ENCODE measurements around the gene HDAC10. TPM values are rescaled to one million over a fixed set of nuclear protein-coding genes. Genes with fewer than 3 reads are reported as not detected.

The HDAC10 gene
- total and polyA plus RNA-seq, 10 of the 15 experiments (the other 5 are each of a cell fraction or from before 2014, with no cell fraction given), result 0.26 to 48.6 (median 5.0) TPM

- H4K20me1 ChIP-seq (ENCODE audit: control insufficient read depth, insufficient read depth), result no peaks in the 10 kb centered on the region
- in situ Hi-C loops (cut with MboI) (no loop called here), intact Hi-C loops (cut with micrococcal nuclease; ENCODE audit: unreplicated experiment) (loop anchor here (10.0 kb wide), 1 partner anchor 261 kb away; no protein-coding TSS in a partner anchor)
- TF ChIP-seq POLR2AphosphoS5 (IDR thresholded peaks at IDR 0.05; ENCODE audit: low read length) (peak; percentile 19; the same call in 1 of the 2 replicates), POLR2A (IDR thresholded peaks at IDR 0.05; ENCODE audit: low read depth, low read length) (peak; percentile 27; the same call in 1 of the 2 replicates)
- TF ChIP-seq, protein P1, sequence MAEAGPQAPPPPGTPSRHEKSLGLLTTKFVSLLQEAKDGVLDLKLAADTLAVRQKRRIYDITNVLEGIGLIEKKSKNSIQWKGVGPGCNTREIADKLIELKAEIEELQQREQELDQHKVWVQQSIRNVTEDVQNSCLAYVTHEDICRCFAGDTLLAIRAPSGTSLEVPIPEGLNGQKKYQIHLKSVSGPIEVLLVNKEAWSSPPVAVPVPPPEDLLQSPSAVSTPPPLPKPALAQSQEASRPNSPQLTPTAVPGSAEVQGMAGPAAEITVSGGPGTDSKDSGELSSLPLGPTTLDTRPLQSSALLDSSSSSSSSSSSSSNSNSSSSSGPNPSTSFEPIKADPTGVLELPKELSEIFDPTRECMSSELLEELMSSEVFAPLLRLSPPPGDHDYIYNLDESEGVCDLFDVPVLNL (IDR thresholded peaks at IDR 0.05; ENCODE audit: low read depth, low read length), result no peak
- H3K4me1 ChIP-seq (ENCODE audit: control insufficient read depth, insufficient read depth, low read length), result peaks cover 43% of the 10 kb centered on the region
- no peak for ATAC-seq
- H3K36me3 ChIP-seq (ENCODE audit: control insufficient read depth in 2 of 2, insufficient read depth in 2 of 2, low read length in 1 of 2), result peaks cover 0 to 45% of the 10 kb centered on the region in 2 experiments; a peak in 3 of 4 replicates
- DNase-seq (ENCODE audit: low read depth, low spot score), result no peak
- no peak for FAIRE-seq
- H3K79me2 ChIP-seq (ENCODE audit: control insufficient read depth, insufficient read depth, low read length), result peaks cover 29% of the 10 kb centered on the region
- ChIA-PET RAD21 (ENCODE audit: unreplicated experiment) (interaction anchor here (1.5 kb wide), 1 partner anchor 9 kb away, joined by 3 read pairs; no protein-coding TSS in a partner anchor), CTCF (interaction anchor here (1.2 kb wide), 1 partner anchor 23 kb away, joined by 3 read pairs; no protein-coding TSS in a partner anchor), POLR2A (no interaction called here), SMC1A (ENCODE audit: uncharacterized antibody, unreplicated experiment) (no interaction called here)
- H3K9me3 ChIP-seq (replicated peaks; ENCODE audit: control insufficient read depth, insufficient read depth, low read length), result no peaks in the 10 kb centered on the region
- H3K27ac ChIP-seq (ENCODE audit: control insufficient read depth, insufficient read depth), result 0 out of 2 replicates have a peak overlapping the region, but pooled peaks have one; percentile 7
- no peak overlapping the region for H3K9ac ChIP-seq (ENCODE audit: control insufficient read depth, insufficient read depth, low read length)
- no TSS peak for BruUV-seq (replicated peaks)
- no peak overlapping the region for H3K4me3 ChIP-seq
- H3K27me3 ChIP-seq (replicated peaks in 1 of 2; ENCODE audit: control insufficient read depth in 2 of 2, insufficient read depth in 2 of 2, low read length in 1 of 2), result no peaks in the 10 kb centered on the region
- WGBS (ENCODE audit: insufficient coverage, insufficient replicate concordance, low lambda C conversion rate, missing lambda C conversion rate), result 85% methylated on average over 8 of the region's 18 CpGs
- H2AFZ ChIP-seq (ENCODE audit: control insufficient read depth, low read depth, low read length), result no peak overlapping the region
- no peak overlapping the region for H3K4me2 ChIP-seq (ENCODE audit: control insufficient read depth, insufficient read depth)
These were observed 54.8 kb downstream of the HDAC10 start for GRCh38 chr22:50196256-50196655.

Other genes with a start within 250 kb of the HDAC10 start
Only the 7 nearest of the 16 such genes appear.
- gene TRABD, start 65.4 kb downstream of the HDAC10 start, total RNA-seq (2014; rRNA removed), result 60.8 and 83.1 TPM in 2 replicates
- gene TRABD, start 65.4 kb downstream of the HDAC10 start, total RNA-seq (2014; rRNA removed; fragmentation: Illumina TruSeq; extraction: Trizol), result 15.6 and 18.4 TPM in 2 replicates
- 111 and 116 TPM in 2 replicates for gene TRABD, start 65.4 kb downstream of the HDAC10 start, total RNA-seq (2021)
- gene TRABD, start 65.4 kb downstream of the HDAC10 start, polyA plus RNA-seq (2011; rRNA removed), result 15.5 and 33.0 TPM in 2 replicates
- gene TRABD, start 65.4 kb downstream of the HDAC10 start, polyA plus RNA-seq (2014; fragmentation: Illumina TruSeq; extraction: Trizol), result 0.93 and 9.0 TPM in 2 replicates
- 1 to 10 TPM in 1 of 2 experiments, under 1 TPM in 1; 0.43 to 2.2 TPM for gene TRABD, start 65.4 kb downstream of the HDAC10 start, polyA plus RNA-seq (2014; fragmentation: Nextera tagmentation; extraction: Ambion mirVana)
- 106 and 125 TPM in 2 replicates for gene TRABD, start 65.4 kb downstream of the HDAC10 start, polyA plus RNA-seq (2014; rRNA removed)
- 100 to 1,000 TPM in 1 of 2 experiments, 10 to 100 TPM in 1; 93.4 to 109 TPM for gene TRABD, start 65.4 kb downstream of the HDAC10 start, polyA plus RNA-seq (2016; fragmentation: Nextera tagmentation; extraction: Ambion mirVana)
- gene SELENOO, start 50.3 kb downstream of the HDAC10 start, total RNA-seq (2014; rRNA removed), result 19.8 and 23.3 TPM in 2 replicates
- 4.1 and 4.3 TPM in 2 replicates for gene SELENOO, start 50.3 kb downstream of the HDAC10 start, total RNA-seq (2014; rRNA removed; fragmentation: Illumina TruSeq; extraction: Trizol)
- 18.1 and 21.7 TPM in 2 replicates for gene SELENOO, start 50.3 kb downstream of the HDAC10 start, total RNA-seq (2021)
- 3.2 and 7.6 TPM in 2 replicates for gene SELENOO, start 50.3 kb downstream of the HDAC10 start, polyA plus RNA-seq (2011; rRNA removed)
- gene SELENOO, start 50.3 kb downstream of the HDAC10 start, polyA plus RNA-seq (2014; fragmentation: Illumina TruSeq; extraction: Trizol), result 0.16 and 2.4 TPM in 2 replicates
- gene SELENOO, start 50.3 kb downstream of the HDAC10 start, polyA plus RNA-seq (2014; fragmentation: Nextera tagmentation; extraction: Ambion mirVana), result 1 to 10 TPM in 1 of 2 experiments, under 1 TPM in 1; 0.42 to 1.4 TPM
- 20.3 and 28.2 TPM in 2 replicates for gene SELENOO, start 50.3 kb downstream of the HDAC10 start, polyA plus RNA-seq (2014; rRNA removed)
- gene SELENOO, start 50.3 kb downstream of the HDAC10 start, polyA plus RNA-seq (2016; fragmentation: Nextera tagmentation; extraction: Ambion mirVana), result 1 to 10 TPM; 2.1 to 2.3 TPM
- 29.8 and 31.1 TPM in 2 replicates for gene TUBGCP6, start 6.2 kb downstream of the HDAC10 start, total RNA-seq (2014; rRNA removed)
- gene TUBGCP6, start 6.2 kb downstream of the HDAC10 start, total RNA-seq (2014; rRNA removed; fragmentation: Illumina TruSeq; extraction: Trizol), result 9.7 and 10.4 TPM in 2 replicates
- 33.3 and 41.4 TPM in 2 replicates for gene TUBGCP6, start 6.2 kb downstream of the HDAC10 start, total RNA-seq (2021)
- 7.7 and 16.1 TPM in 2 replicates for gene TUBGCP6, start 6.2 kb downstream of the HDAC10 start, polyA plus RNA-seq (2011; rRNA removed)
- 5.7 and 9.6 TPM in 2 replicates for gene TUBGCP6, start 6.2 kb downstream of the HDAC10 start, polyA plus RNA-seq (2014; fragmentation: Illumina TruSeq; extraction: Trizol)
- 1 to 10 TPM in 1 of 2 experiments, under 1 TPM in 1; 0.74 to 2.0 TPM for gene TUBGCP6, start 6.2 kb downstream of the HDAC10 start, polyA plus RNA-seq (2014; fragmentation: Nextera tagmentation; extraction: Ambion mirVana)
- 35.5 and 42.2 TPM in 2 replicates for gene TUBGCP6, start 6.2 kb downstream of the HDAC10 start, polyA plus RNA-seq (2014; rRNA removed)
- gene TUBGCP6, start 6.2 kb downstream of the HDAC10 start, polyA plus RNA-seq (2016; fragmentation: Nextera tagmentation; extraction: Ambion mirVana), result 10 to 100 TPM; 22.8 to 23.0 TPM
- gene MAPK12, start 10.4 kb upstream of the HDAC10 start, total RNA-seq (2014; rRNA removed), result 22.8 and 23.0 TPM in 2 replicates
- gene MAPK12, start 10.4 kb upstream of the HDAC10 start, total RNA-seq (2014; rRNA removed; fragmentation: Illumina TruSeq; extraction: Trizol), result 14.5 and 16.5 TPM in 2 replicates
- gene MAPK12, start 10.4 kb upstream of the HDAC10 start, total RNA-seq (2021), result 34.0 and 38.9 TPM in 2 replicates
- 7.5 and 16.1 TPM in 2 replicates for gene MAPK12, start 10.4 kb upstream of the HDAC10 start, polyA plus RNA-seq (2011; rRNA removed)
- 3.6 and 16.1 TPM in 2 replicates for gene MAPK12, start 10.4 kb upstream of the HDAC10 start, polyA plus RNA-seq (2014; fragmentation: Illumina TruSeq; extraction: Trizol)
- gene MAPK12, start 10.4 kb upstream of the HDAC10 start, polyA plus RNA-seq (2014; fragmentation: Nextera tagmentation; extraction: Ambion mirVana), result 1 to 10 TPM; 1.1 to 3.8 TPM
- 32.0 and 33.2 TPM in 2 replicates for gene MAPK12, start 10.4 kb upstream of the HDAC10 start, polyA plus RNA-seq (2014; rRNA removed)
- gene MAPK12, start 10.4 kb upstream of the HDAC10 start, polyA plus RNA-seq (2016; fragmentation: Nextera tagmentation; extraction: Ambion mirVana), result 10 to 100 TPM in 1 of 2 experiments, 1 to 10 TPM in 1; 9.5 to 17.1 TPM
- 9.4 and 10.0 TPM in 2 replicates for gene MAPK11, start 19.1 kb upstream of the HDAC10 start, total RNA-seq (2014; rRNA removed)
- gene MAPK11, start 19.1 kb upstream of the HDAC10 start, total RNA-seq (2014; rRNA removed; fragmentation: Illumina TruSeq; extraction: Trizol), result 3.8 and 4.0 TPM in 2 replicates
- 10.8 and 12.8 TPM in 2 replicates for gene MAPK11, start 19.1 kb upstream of the HDAC10 start, total RNA-seq (2021)
- gene MAPK11, start 19.1 kb upstream of the HDAC10 start, polyA plus RNA-seq (2011; rRNA removed), result 2.5 and 6.2 TPM in 2 replicates
- 1.4 and 3.7 TPM in 2 replicates for gene MAPK11, start 19.1 kb upstream of the HDAC10 start, polyA plus RNA-seq (2014; fragmentation: Illumina TruSeq; extraction: Trizol)
- under 1 TPM; 0.05 to 0.16 TPM for gene MAPK11, start 19.1 kb upstream of the HDAC10 start, polyA plus RNA-seq (2014; fragmentation: Nextera tagmentation; extraction: Ambion mirVana)
- gene MAPK11, start 19.1 kb upstream of the HDAC10 start, polyA plus RNA-seq (2014; rRNA removed), result 11.6 and 14.0 TPM in 2 replicates
- gene MAPK11, start 19.1 kb upstream of the HDAC10 start, polyA plus RNA-seq (2016; fragmentation: Nextera tagmentation; extraction: Ambion mirVana), result under 1 TPM; 0.44 to 0.58 TPM
- gene PLXNB2, start 56.4 kb upstream of the HDAC10 start, total RNA-seq (2014; rRNA removed), result 32.6 and 42.0 TPM in 2 replicates
- 19.8 and 21.8 TPM in 2 replicates for gene PLXNB2, start 56.4 kb upstream of the HDAC10 start, total RNA-seq (2014; rRNA removed; fragmentation: Illumina TruSeq; extraction: Trizol)
- 133 and 134 TPM in 2 replicates for gene PLXNB2, start 56.4 kb upstream of the HDAC10 start, total RNA-seq (2021)
- 19.9 and 41.8 TPM in 2 replicates for gene PLXNB2, start 56.4 kb upstream of the HDAC10 start, polyA plus RNA-seq (2011; rRNA removed)
- 6.3 and 23.5 TPM in 2 replicates for gene PLXNB2, start 56.4 kb upstream of the HDAC10 start, polyA plus RNA-seq (2014; fragmentation: Illumina TruSeq; extraction: Trizol)
- gene PLXNB2, start 56.4 kb upstream of the HDAC10 start, polyA plus RNA-seq (2014; fragmentation: Nextera tagmentation; extraction: Ambion mirVana), result 1 to 10 TPM in 1 of 2 experiments, under 1 TPM in 1; 0.68 to 4.5 TPM
- 65.4 and 84.9 TPM in 2 replicates for gene PLXNB2, start 56.4 kb upstream of the HDAC10 start, polyA plus RNA-seq (2014; rRNA removed)
- gene PLXNB2, start 56.4 kb upstream of the HDAC10 start, polyA plus RNA-seq (2016; fragmentation: Nextera tagmentation; extraction: Ambion mirVana), result 10 to 100 TPM; 69.3 to 80.0 TPM
- 8.3 and 9.1 TPM in 2 replicates for gene DENND6B, start 75.7 kb upstream of the HDAC10 start, total RNA-seq (2014; rRNA removed)
- 3.2 and 3.6 TPM in 2 replicates for gene DENND6B, start 75.7 kb upstream of the HDAC10 start, total RNA-seq (2014; rRNA removed; fragmentation: Illumina TruSeq; extraction: Trizol)
- gene DENND6B, start 75.7 kb upstream of the HDAC10 start, total RNA-seq (2021), result 11.2 TPM in 2 replicates
- 1.6 and 2.9 TPM in 2 replicates for gene DENND6B, start 75.7 kb upstream of the HDAC10 start, polyA plus RNA-seq (2011; rRNA removed)
- gene DENND6B, start 75.7 kb upstream of the HDAC10 start, polyA plus RNA-seq (2014; fragmentation: Illumina TruSeq; extraction: Trizol), result 0.73 and 3.1 TPM in 2 replicates
- 1 to 10 TPM in 1 of 2 experiments, under 1 TPM in 1; 0.72 to 2.3 TPM for gene DENND6B, start 75.7 kb upstream of the HDAC10 start, polyA plus RNA-seq (2014; fragmentation: Nextera tagmentation; extraction: Ambion mirVana)
- 11.3 and 13.0 TPM in 2 replicates for gene DENND6B, start 75.7 kb upstream of the HDAC10 start, polyA plus RNA-seq (2014; rRNA removed)
- gene DENND6B, start 75.7 kb upstream of the HDAC10 start, polyA plus RNA-seq (2016; fragmentation: Nextera tagmentation; extraction: Ambion mirVana), result 10 to 100 TPM in 1 of 2 experiments, 1 to 10 TPM in 1; 8.9 to 10.3 TPM

Measured in GM12878 (cell line).